ENCODE measurements around the gene MYL9. TPM values are rescaled to one million over a fixed set of nuclear protein-coding genes. Genes with fewer than 3 reads are reported as not detected.

The MYL9 gene
- polyA plus RNA-seq, 3 donors: 0.08 to 0.20 TPM; not detected in 1

DNA sequence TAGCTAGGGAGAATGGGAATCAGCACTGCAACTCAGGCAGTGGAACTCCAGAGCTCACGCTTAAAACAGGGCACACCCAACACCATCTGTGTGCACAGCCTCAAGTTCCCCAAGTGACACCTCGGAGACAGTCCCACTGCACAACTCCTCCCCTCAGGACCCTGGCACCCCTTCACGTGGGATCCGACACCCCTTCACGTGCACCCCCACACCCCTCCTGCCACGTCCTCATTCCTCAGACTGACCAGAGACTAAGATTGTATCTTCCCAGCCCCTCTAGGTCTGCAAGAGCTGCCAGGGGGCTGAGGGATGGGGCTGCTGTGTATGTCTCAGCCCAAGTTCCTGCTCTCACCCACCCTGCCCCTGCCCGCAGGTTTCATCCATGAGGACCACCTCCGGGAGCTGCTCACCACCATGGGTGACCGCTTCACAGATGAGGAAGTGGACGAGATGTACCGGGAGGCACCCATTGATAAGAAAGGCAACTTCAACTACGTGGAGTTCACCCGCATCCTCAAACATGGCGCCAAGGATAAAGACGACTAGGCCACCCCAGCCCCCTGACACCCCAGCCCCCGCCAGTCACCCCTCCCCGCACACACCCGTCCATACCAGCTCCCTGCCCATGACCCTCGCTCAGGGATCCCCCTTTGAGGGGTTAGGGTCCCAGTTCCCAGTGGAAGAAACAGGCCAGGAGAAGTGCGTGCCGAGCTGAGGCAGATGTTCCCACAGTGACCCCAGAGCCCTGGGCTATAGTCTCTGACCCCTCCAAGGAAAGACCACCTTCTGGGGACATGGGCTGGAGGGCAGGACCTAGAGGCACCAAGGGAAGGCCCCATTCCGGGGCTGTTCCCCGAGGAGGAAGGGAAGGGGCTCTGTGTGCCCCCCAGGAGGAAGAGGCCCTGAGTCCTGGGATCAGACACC lies 7.6 kb downstream of the MYL9 start:
- Histone ChIP-seq H3K4me1 (ENCODE audit: control insufficient read depth in 1 of 2, insufficient read depth in 2 of 2, low read length in 2 of 2) (no peaks in the 10 kb centered on the region), H3K4me2 (replicated peaks; ENCODE audit: extremely low read depth, low read length, poor library complexity, severe bottlenecking) (no peak overlapping the region), H2AFZ (ENCODE audit: insufficient read depth, low read depth, low read length, poor library complexity, severe bottlenecking) (no peak overlapping the region), H3K9ac (ENCODE audit: insufficient read depth, low read length, poor library complexity, severe bottlenecking) (no peak overlapping the region), H3K36me3 (replicated peaks in 1 of 2; ENCODE audit: control insufficient read depth in 1 of 2, insufficient read depth in 2 of 2, low read length in 2 of 2) (no peaks in the 10 kb centered on the region), H3K27me3 (ENCODE audit: control insufficient read depth in 2 of 2, insufficient read depth in 2 of 2, low read length in 2 of 2) (no peaks in the 10 kb centered on the region), H4K20me1 (ENCODE audit: insufficient read depth, low read length) (no peaks in the 10 kb centered on the region), H3K4me3 (replicated peaks in 1 of 3; ENCODE audit: low read depth in 2 of 3, low read length in 3 of 3) (no peak overlapping the region), H3K79me2 (ENCODE audit: insufficient read depth, low read length) (no peaks in the 10 kb centered on the region), H3K27ac (ENCODE audit: low read depth in 1 of 2, low read length in 2 of 2) (no peak overlapping the region), H3K9me3 (replicated peaks in 1 of 2; ENCODE audit: control insufficient read depth in 1 of 2, insufficient read depth in 1 of 2, low read length in 2 of 2) (no peaks in the 10 kb centered on the region)
- Mint-ChIP-seq H3K4me3 (no peak overlapping the region), H3K27me3 (ENCODE audit: low read depth in 3 of 3) (peaks cover 0 to 5% (median 1%) of the 10 kb centered on the region in 3 donors), H3K27ac (no peak overlapping the region), H3K4me1 (no peaks in the 10 kb centered on the region), H3K9me3 (peaks cover 0 to 1% (median 0%) of the 10 kb centered on the region in 7 donors), H3K36me3 (no peaks in the 10 kb centered on the region)
- TF ChIP-seq, protein P1, sequence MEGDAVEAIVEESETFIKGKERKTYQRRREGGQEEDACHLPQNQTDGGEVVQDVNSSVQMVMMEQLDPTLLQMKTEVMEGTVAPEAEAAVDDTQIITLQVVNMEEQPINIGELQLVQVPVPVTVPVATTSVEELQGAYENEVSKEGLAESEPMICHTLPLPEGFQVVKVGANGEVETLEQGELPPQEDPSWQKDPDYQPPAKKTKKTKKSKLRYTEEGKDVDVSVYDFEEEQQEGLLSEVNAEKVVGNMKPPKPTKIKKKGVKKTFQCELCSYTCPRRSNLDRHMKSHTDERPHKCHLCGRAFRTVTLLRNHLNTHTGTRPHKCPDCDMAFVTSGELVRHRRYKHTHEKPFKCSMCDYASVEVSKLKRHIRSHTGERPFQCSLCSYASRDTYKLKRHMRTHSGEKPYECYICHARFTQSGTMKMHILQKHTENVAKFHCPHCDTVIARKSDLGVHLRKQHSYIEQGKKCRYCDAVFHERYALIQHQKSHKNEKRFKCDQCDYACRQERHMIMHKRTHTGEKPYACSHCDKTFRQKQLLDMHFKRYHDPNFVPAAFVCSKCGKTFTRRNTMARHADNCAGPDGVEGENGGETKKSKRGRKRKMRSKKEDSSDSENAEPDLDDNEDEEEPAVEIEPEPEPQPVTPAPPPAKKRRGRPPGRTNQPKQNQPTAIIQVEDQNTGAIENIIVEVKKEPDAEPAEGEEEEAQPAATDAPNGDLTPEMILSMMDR (IDR thresholded peaks at IDR 0.05): no peak
- intact Hi-C loops (cut with micrococcal nuclease): loop anchor here in 1 of 2 donors (10.0 kb wide), 1 partner anchor 336 kb away; no protein-coding TSS in a partner anchor
- WGBS (ENCODE audit: insufficient coverage): 94% methylated on average over 13 of the region's 23 CpGs
- DNase-seq: no peak

DNA sequence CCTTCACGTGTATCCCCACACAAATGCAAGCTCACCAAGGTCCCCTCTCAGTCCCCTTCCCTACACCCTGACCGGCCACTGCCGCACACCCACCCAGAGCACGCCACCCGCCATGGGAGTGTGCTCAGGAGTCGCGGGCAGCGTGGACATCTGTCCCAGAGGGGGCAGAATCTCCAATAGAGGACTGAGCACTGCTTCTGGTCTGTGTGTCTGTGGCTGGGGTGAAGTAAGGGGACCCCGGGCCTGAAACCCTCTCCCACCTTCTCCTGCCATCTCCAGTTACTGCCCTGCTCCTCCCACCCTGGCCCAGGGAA lies 8.3 kb downstream of the MYL9 start:
- H3K27ac ChIP-seq (ENCODE audit: low read depth in 1 of 2, low read length in 2 of 2): no peak overlapping the region
- Mint-ChIP-seq H3K27ac (peak overlapping the region in 1 of 7 donors; percentile 57), H3K9me3 (peaks cover 0 to 1% (median 0%) of the 10 kb centered on the region in 7 donors), H3K36me3 (no peaks in the 10 kb centered on the region), H3K27me3 (ENCODE audit: low read depth in 3 of 3) (peaks cover 0 to 5% (median 1%) of the 10 kb centered on the region in 3 donors), H3K4me1 (no peaks in the 10 kb centered on the region), H3K4me3 (no peak overlapping the region)
- no CpG with 5 or more reads among the region's 9 CpGs for WGBS (ENCODE audit: insufficient coverage)
- intact Hi-C loops (cut with micrococcal nuclease): loop anchor here in 1 of 2 donors (10.0 kb wide), 1 partner anchor 335 kb away; no protein-coding TSS in a partner anchor
- H3K36me3 ChIP-seq (replicated peaks in 1 of 2; ENCODE audit: control insufficient read depth in 1 of 2, insufficient read depth in 2 of 2, low read length in 2 of 2): no peaks in the 10 kb centered on the region
- no peaks in the 10 kb centered on the region for H4K20me1 ChIP-seq (ENCODE audit: insufficient read depth, low read length)
- H3K9me3 ChIP-seq (replicated peaks in 1 of 2; ENCODE audit: control insufficient read depth in 1 of 2, insufficient read depth in 1 of 2, low read length in 2 of 2): no peaks in the 10 kb centered on the region
- no peak overlapping the region for H3K4me3 ChIP-seq (replicated peaks in 1 of 3; ENCODE audit: low read depth in 2 of 3, low read length in 3 of 3)
- H3K4me1 ChIP-seq (ENCODE audit: control insufficient read depth in 1 of 2, insufficient read depth in 2 of 2, low read length in 2 of 2): no peaks in the 10 kb centered on the region
- no peak overlapping the region for H3K4me2 ChIP-seq (replicated peaks; ENCODE audit: extremely low read depth, low read length, poor library complexity, severe bottlenecking)
- H3K79me2 ChIP-seq (ENCODE audit: insufficient read depth, low read length): no peaks in the 10 kb centered on the region
- DNase-seq: no peak
- H3K27me3 ChIP-seq (ENCODE audit: control insufficient read depth in 2 of 2, insufficient read depth in 2 of 2, low read length in 2 of 2): no peaks in the 10 kb centered on the region
- TF ChIP-seq, protein P1 (IDR thresholded peaks at IDR 0.05): no peak
- no peak overlapping the region for H2AFZ ChIP-seq (ENCODE audit: insufficient read depth, low read depth, low read length, poor library complexity, severe bottlenecking)
- no peak overlapping the region for H3K9ac ChIP-seq (ENCODE audit: insufficient read depth, low read length, poor library complexity, severe bottlenecking)
